Heart left ventricle (tissue), 16 donors: ENCODE measurements around the gene PRDM10. TPM values are rescaled to one million over a fixed set of nuclear protein-coding genes. Genes with fewer than 3 reads are reported as not detected.

Source experiments
- ATAC-seq, 4 donors: fragments of 200-7000 bp; cut with Tn5 transposase; one replicate each; pipeline ENCODE4 v1.9.1; 2020 to 2022; ENCODE audit warnings: moderate library complexity in 4 of 4, mild to moderate bottlenecking in 3 of 4, moderate number of reproducible peaks in 1 of 4
- DNase-seq, 5 donors: peaks; one replicate each; pipeline ENCODE4 v3.0.0-alpha.2; 2020
- H3K27ac ChIP-seq, 12 donors: fragments of 200-600 bp; sonication (generic) in 4 of 12; one replicate each; pipeline versions ENCODE4 v1.5.0 to v1.8.0; 2016 to 2022; ENCODE audit warnings: mild to moderate bottlenecking in 2 of 12
- H3K27me3 ChIP-seq, 9 donors: fragments of 200-600 bp; sonication (generic) in 2 of 9; one replicate each; pipeline versions ENCODE4 v1.5.1 to v1.8.0; 2016 to 2022; ENCODE audit warnings: mild to moderate bottlenecking in 3 of 9
- H3K36me3 ChIP-seq, 9 donors: fragments of 200-600 bp; sonication (generic) in 2 of 9; one replicate each; pipeline versions ENCODE4 v1.5.0 to v1.8.0; 2018 to 2022; ENCODE audit warnings: mild to moderate bottlenecking in 2 of 9
- H3K4me1 ChIP-seq, 12 donors: fragments of 200-600 bp; sonication (generic) in 4 of 12; one replicate each; pipeline versions ENCODE4 v1.5.0 to v1.8.0; 2016 to 2022; ENCODE audit warnings: mild to moderate bottlenecking in 3 of 12
- H3K4me3 ChIP-seq, 12 donors: fragments of 200-600 bp; sonication (generic) in 4 of 12; one replicate each; pipeline versions ENCODE4 v1.5.0 to v1.8.0; 2017 to 2022; ENCODE audit warnings: mild to moderate bottlenecking in 9 of 12, moderate library complexity in 4 of 12
- H3K9me3 ChIP-seq, 12 donors: fragments of 200-600 bp; sonication (generic) in 4 of 12; one replicate each; pipeline versions ENCODE4 v1.5.0 to v1.8.0; 2016 to 2022; ENCODE audit warnings: mild to moderate bottlenecking in 1 of 12
- POLR2A ChIP-seq, 2 donors: fragments of 450-650 bp; IDR thresholded peaks; one replicate each; pipeline ENCODE4 v1.6.1; 2017; ENCODE audit warnings: antibody characterized with exemption in 2 of 2, mild to moderate bottlenecking in 2 of 2, moderate library complexity in 2 of 2
- WGBS, 4 donors: extraction: QIAGEN DNeasy Blood & Tissue Kit in 2 of 4; methylation state at CpG; one replicate each; pipeline versions ENCODE4 v1.1.5 to v1.1.7; 2013 to 2018; 5-methylcytosine and 5-hydroxymethylcytosine counted together
- intact Hi-C, 10 donors: fragments of 100-400 bp; cut with DNase I; formaldehyde crosslinking; loops; one replicate each; pipeline versions ENCODE4 v1.11.1 to v1.14.2; 2022
- polyA plus RNA-seq, 2 donors: library from polyadenylated mRNA; stranded (reverse); fragments of 200-250 nt; gene quantifications; one replicate each; pipeline ENCODE4 v1.2.3, GENCODE V29; 2013
- total RNA-seq, 9 donors: library from RNA; depleted of rRNA in 2 of 9; stranded (reverse); fragments of >200 nt in 2 of 9; fragmentation: NEBNext Ultra II Directional in 3 of 9; extraction: Animal tissue kit (Norgen Biotek cat#: 25700) in 3 of 9; gene quantifications; one replicate each; pipeline versions ENCODE4 v1.1.0 to v1.2.4, GENCODE V29; 2016 to 2023
- TF ChIP-seq, protein P1 (sequence below), 12 donors: fragments of 200-600 bp; sonication (generic) in 4 of 12; IDR thresholded peaks; one replicate each; pipeline versions ENCODE4 v1.5.0 to v1.8.0; 2018 to 2022; ENCODE audit warnings: antibody characterized with exemption in 12 of 12, mild to moderate bottlenecking in 5 of 12
- donor health status: ischemic (EF 13 %, LVEDD 7.1; RV severe dilation, severe dysfunction).
- donor health status: healthy with polysubstance abuse.
- donor health status: DM: no; HTN: yes; CAD: no.
- donor health status: DM: no; HTN: no; CAD: no.
- donor health status: ischemic (EF 25% LVEDD 6.9; RV normal size, moderate dysfunction).
- donor health status: ischemic (EF 25% LVEDD 5.7; RV mildly dilated, moderate dysfunction).
- donor health status: healthy.
- donor health status: DM: yes; HTN: yes; CAD: no.
- donor health status: ischemic (EF 35%, LVEDD 5.7; RV mildly dilated, moderate dysfunction).
- donor health status: nonischemic (EF 11% LVEDD 7.7; RV severe dilation, severe dysfunction).
- donor health status: DM: yes; HTN: yes; CAD: no.
- donor health status: PGD.
- donor health status: ischemic (EF 29% LVEDD 5.4; RV normal size, mild dysfunction).
- donor health status: nonischemic (EF 23%, LVEDD 6.1; RV moderate dilation, normal function).

Gene PRDM10
- total and polyA plus RNA-seq, 11 donors: 1.6 to 6.8 (median 4.4) TPM

DNA sequence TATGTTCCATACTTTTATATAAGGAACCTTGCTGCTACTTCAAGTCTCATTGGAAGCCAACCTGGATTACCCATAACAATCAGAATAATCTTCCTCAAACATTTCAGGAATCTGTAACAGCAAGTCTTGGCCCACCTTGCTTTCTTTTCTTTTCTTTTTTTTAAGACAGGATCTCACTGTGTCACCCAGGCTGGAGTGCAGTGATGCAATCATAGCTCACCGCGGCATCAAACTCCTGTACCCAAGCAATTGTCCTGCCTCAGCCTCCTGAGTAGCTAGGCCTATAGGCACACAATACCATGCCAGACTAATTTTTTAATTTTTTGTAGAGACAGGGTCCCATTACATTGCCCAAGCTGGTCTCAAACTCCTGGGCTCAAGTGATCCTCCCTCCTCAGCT lies 29.3 kb upstream of the PRDM10 start:
- Histone ChIP-seq H3K27ac (no peak overlapping the region), H3K4me1 (no peaks in the 10 kb centered on the region), H3K4me3 (no peak overlapping the region), H3K36me3 (no peaks in the 10 kb centered on the region), H3K9me3 (no peaks in the 10 kb centered on the region), H3K27me3 (no peaks in the 10 kb centered on the region)
- ATAC-seq (no peak), DNase-seq (no peak)
- TF ChIP-seq POLR2A (IDR thresholded peaks at IDR 0.05): no peak
- TF ChIP-seq, protein P1, sequence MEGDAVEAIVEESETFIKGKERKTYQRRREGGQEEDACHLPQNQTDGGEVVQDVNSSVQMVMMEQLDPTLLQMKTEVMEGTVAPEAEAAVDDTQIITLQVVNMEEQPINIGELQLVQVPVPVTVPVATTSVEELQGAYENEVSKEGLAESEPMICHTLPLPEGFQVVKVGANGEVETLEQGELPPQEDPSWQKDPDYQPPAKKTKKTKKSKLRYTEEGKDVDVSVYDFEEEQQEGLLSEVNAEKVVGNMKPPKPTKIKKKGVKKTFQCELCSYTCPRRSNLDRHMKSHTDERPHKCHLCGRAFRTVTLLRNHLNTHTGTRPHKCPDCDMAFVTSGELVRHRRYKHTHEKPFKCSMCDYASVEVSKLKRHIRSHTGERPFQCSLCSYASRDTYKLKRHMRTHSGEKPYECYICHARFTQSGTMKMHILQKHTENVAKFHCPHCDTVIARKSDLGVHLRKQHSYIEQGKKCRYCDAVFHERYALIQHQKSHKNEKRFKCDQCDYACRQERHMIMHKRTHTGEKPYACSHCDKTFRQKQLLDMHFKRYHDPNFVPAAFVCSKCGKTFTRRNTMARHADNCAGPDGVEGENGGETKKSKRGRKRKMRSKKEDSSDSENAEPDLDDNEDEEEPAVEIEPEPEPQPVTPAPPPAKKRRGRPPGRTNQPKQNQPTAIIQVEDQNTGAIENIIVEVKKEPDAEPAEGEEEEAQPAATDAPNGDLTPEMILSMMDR (IDR thresholded peaks at IDR 0.05): no peak
- 92 to 99% (median 96%) methylated on average over 2 of the region's 2 CpGs for WGBS, 4 donors
- intact Hi-C loops: no loop called here

DNA sequence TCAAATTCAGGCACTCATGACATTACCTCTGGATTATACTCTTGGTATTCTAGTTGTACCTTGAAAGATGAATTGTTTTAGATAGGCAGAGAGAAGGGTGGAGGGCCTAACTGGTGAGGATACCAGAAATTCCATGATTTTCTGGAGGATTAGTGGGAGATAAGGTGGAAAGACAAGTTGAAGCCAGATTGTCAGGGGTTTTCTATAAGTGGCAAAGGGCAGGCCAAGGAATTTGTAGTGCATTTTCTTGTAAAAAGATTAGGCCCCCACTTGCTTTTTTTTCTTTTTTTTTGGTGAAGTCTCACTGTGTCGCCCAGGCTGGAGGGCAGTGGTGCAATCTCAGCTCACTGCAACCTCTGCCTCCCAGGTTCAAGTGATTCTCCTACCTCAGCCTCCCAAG lies 28.4 kb upstream of the PRDM10 start:
- Histone ChIP-seq H3K9me3 (no peaks in the 10 kb centered on the region), H3K4me3 (no peak overlapping the region), H3K27ac (no peak overlapping the region), H3K27me3 (no peaks in the 10 kb centered on the region), H3K36me3 (no peaks in the 10 kb centered on the region), H3K4me1 (no peaks in the 10 kb centered on the region)
- no peak for ATAC-seq
- DNase-seq: no peak
- no peak for TF ChIP-seq POLR2A (IDR thresholded peaks at IDR 0.05)
- TF ChIP-seq, protein P1 (IDR thresholded peaks at IDR 0.05): no peak
- 84 to 92% (median 88%) methylated on average over 1 of the region's 1 CpG for WGBS, 4 donors
- intact Hi-C loops: no loop called here

DNA sequence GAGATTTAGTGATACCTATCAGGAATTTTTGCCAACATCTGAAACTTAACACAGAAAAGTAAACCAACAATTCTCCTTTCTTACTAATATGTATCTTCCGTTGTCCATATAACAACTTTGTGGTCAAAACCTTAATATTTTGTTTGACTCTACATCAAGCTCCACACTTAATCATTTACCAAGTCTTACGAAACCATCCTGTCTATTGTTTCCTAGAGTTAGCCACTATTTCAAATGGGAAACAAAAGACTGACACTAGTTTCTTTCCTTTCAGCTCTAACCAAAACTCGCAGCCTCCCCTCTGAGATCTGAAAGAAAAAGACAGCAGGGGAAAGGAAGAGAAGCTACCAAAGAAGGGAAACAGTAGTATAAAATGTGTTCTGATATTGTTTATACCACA lies 26.5 kb upstream of the PRDM10 start:
- no peaks in the 10 kb centered on the region for H3K36me3 ChIP-seq
- H3K27ac ChIP-seq: no peak overlapping the region
- whole genome bisulfite sequencing, 4 donors: 90 to 92% (median 91%) methylated on average over 3 of the region's 3 CpGs
- no peak for DNase-seq
- no peaks in the 10 kb centered on the region for H3K4me1 ChIP-seq
- no peaks in the 10 kb centered on the region for H3K27me3 ChIP-seq
- no peak for ATAC-seq
- H3K4me3 ChIP-seq: no peak overlapping the region
- intact Hi-C loops: no loop called here
- no peak for TF ChIP-seq POLR2A (IDR thresholded peaks at IDR 0.05)
- TF ChIP-seq, protein P1 (IDR thresholded peaks at IDR 0.05): no peak
- no peaks in the 10 kb centered on the region for H3K9me3 ChIP-seq

DNA sequence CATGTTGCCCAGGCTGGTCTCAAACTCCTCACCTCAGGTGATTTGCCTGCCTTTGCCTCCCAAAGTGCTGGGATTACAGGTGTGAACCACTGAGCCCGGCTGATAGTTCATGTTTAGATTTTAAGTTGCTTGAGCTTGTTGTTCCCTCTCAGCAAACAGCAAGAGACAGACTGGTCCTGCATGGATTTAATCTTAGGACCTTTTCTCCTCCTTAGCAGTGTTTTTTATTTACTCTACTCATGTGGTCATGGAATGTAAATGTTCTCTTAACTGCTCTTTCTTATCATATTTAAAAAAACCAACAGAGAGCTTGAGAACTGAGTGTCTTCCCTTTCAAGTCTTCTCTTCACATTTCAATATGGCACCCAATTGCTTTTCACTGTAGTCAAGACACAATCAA lies 22.7 kb upstream of the PRDM10 start:
- no peaks in the 10 kb centered on the region for H3K9me3 ChIP-seq
- TF ChIP-seq, protein P1 (IDR thresholded peaks at IDR 0.05): no peak
- no peak for TF ChIP-seq POLR2A (IDR thresholded peaks at IDR 0.05)
- H3K27ac ChIP-seq: no peak overlapping the region
- H3K4me3 ChIP-seq: no peak overlapping the region
- H3K4me1 ChIP-seq: no peaks in the 10 kb centered on the region
- ATAC-seq: no peak
- no peak for DNase-seq
- no peaks in the 10 kb centered on the region for H3K36me3 ChIP-seq
- no peaks in the 10 kb centered on the region for H3K27me3 ChIP-seq
- intact Hi-C loops: no loop called here
- 89 to 98% (median 93%) methylated on average over 1 of the region's 1 CpG for WGBS, 4 donors
